Osteoblast (primary cell): ENCODE measurements around the gene HSPA2. TPM values are rescaled to one million over a fixed set of nuclear protein-coding genes. Genes with fewer than 3 reads are reported as not detected.

Experiments
- DNase-seq: peaks from one replicate; pipeline ENCODE4 v3.0.0; 2011; ENCODE audit warnings: low spot score, mixed read lengths; ENCODE audit not compliant: insufficient read length; ENCODE audit errors: missing footprints
- H2AFZ ChIP-seq: 2 replicates; pipeline ENCODE4 v1.6.0; 2011; ENCODE audit warnings: mild to moderate bottlenecking, low read length
- H3K27ac ChIP-seq: 2 replicates; pipeline ENCODE4 v1.5.1; 2011; ENCODE audit warnings: mild to moderate bottlenecking, low read depth, low read length, moderate library complexity
- H3K27me3 ChIP-seq: 2 replicates; pipeline ENCODE4 v1.6.0; 2012; ENCODE audit warnings: mild to moderate bottlenecking, control low read depth, inconsistent platforms, low read length, moderate library complexity; ENCODE audit not compliant: insufficient read depth
- H3K36me3 ChIP-seq: 2 replicates; pipeline ENCODE4 v1.5.1; 2011; ENCODE audit warnings: mild to moderate bottlenecking, low read length, control low read depth, moderate library complexity; ENCODE audit not compliant: insufficient read depth
- H3K4me1 ChIP-seq: 2 replicates; pipeline ENCODE4 v1.5.1; 2011; ENCODE audit warnings: mild to moderate bottlenecking, low read length, control low read depth, moderate library complexity; ENCODE audit not compliant: insufficient read depth
- H3K4me2 ChIP-seq: 2 replicates; pipeline ENCODE4 v1.6.0; 2011; ENCODE audit warnings: mild to moderate bottlenecking, low read length; ENCODE audit not compliant: insufficient read depth
- H3K4me3 ChIP-seq: fragments of 200-600 bp; sonication (generic); 3 replicates; pipeline ENCODE4 v1.5.1; 2012; ENCODE audit warnings: mild to moderate bottlenecking, low read length, inconsistent platforms; ENCODE audit not compliant: insufficient read depth
- H3K79me2 ChIP-seq: 2 replicates; pipeline ENCODE4 v1.6.0; 2012; ENCODE audit warnings: mild to moderate bottlenecking, low read length, control low read depth, inconsistent platforms; ENCODE audit not compliant: insufficient read depth
- H3K9me3 ChIP-seq: 2 replicates; pipeline ENCODE4 v1.5.1; 2011; ENCODE audit warnings: low read depth, low read length, control low read depth
- H4K20me1 ChIP-seq: 2 replicates; pipeline ENCODE4 v1.6.0; 2012; ENCODE audit warnings: mild to moderate bottlenecking, low read length, control low read depth; ENCODE audit not compliant: insufficient read depth
- total RNA-seq: library from RNA; depleted of rRNA; stranded (reverse); fragments of >200 nt; gene quantifications from 2 replicates; pipeline ENCODE4 v1.2.3, GENCODE V29; 2012
- TF ChIP-seq, protein P1 (sequence below): IDR thresholded peaks from 2 replicates; pipeline ENCODE4 v1.5.1; 2011; ENCODE audit warnings: mild to moderate bottlenecking, low read depth, low read length, moderate library complexity; ENCODE audit errors: extremely low read depth

The HSPA2 gene
- total RNA-seq, 1 donor, result 4.0 TPM

GRCh38 chr14:64544607-64545312, 4.2 kb downstream of the HSPA2 start:
- Histone ChIP-seq H2AFZ (no peak overlapping the region), H3K79me2 (no peaks in the 10 kb centered on the region), H3K36me3 (no peaks in the 10 kb centered on the region), H4K20me1 (no peaks in the 10 kb centered on the region), H3K9me3 (peaks cover 10% of the 10 kb centered on the region), H3K27ac (no peak overlapping the region), H3K4me3 (no peak overlapping the region), H3K4me2 (no peak overlapping the region), H3K4me1 (peaks cover 5% of the 10 kb centered on the region), H3K27me3 (peaks cover 24% of the 10 kb centered on the region)
- DNase-seq, result no peak
- TF ChIP-seq, protein P1, sequence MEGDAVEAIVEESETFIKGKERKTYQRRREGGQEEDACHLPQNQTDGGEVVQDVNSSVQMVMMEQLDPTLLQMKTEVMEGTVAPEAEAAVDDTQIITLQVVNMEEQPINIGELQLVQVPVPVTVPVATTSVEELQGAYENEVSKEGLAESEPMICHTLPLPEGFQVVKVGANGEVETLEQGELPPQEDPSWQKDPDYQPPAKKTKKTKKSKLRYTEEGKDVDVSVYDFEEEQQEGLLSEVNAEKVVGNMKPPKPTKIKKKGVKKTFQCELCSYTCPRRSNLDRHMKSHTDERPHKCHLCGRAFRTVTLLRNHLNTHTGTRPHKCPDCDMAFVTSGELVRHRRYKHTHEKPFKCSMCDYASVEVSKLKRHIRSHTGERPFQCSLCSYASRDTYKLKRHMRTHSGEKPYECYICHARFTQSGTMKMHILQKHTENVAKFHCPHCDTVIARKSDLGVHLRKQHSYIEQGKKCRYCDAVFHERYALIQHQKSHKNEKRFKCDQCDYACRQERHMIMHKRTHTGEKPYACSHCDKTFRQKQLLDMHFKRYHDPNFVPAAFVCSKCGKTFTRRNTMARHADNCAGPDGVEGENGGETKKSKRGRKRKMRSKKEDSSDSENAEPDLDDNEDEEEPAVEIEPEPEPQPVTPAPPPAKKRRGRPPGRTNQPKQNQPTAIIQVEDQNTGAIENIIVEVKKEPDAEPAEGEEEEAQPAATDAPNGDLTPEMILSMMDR, result no peak

- Histone ChIP-seq H3K36me3 (no peaks in the 10 kb centered on the region), H4K20me1 (no peaks in the 10 kb centered on the region), H3K4me2 (no peak overlapping the region), H3K27me3 (peaks cover 26% of the 10 kb centered on the region), H3K4me3 (no peak overlapping the region), H2AFZ (no peak overlapping the region), H3K9me3 (no peaks in the 10 kb centered on the region), H3K79me2 (no peaks in the 10 kb centered on the region), H3K27ac (no peak overlapping the region), H3K4me1 (no peaks in the 10 kb centered on the region)
- DNase-seq, result no peak
- TF ChIP-seq, protein P1, result no peak
Measured at GRCh38 chr14:64549016-64549415, 8.5 kb downstream of the HSPA2 start.

GRCh38 chr14:64549791-64550620, 9.5 kb downstream of the HSPA2 start, which contains the start of gene PPP1R36:
TSS of gene PPP1R36 (plus strand) at chr14:64549961. CDS start at chr14:64549998, 37 bp downstream.
- H3K27me3 ChIP-seq, result peaks cover 26% of the 10 kb centered on the region
- H3K4me1 ChIP-seq, result no peaks in the 10 kb centered on the region
- H2AFZ ChIP-seq, result peak within 1 kb of the TSS; percentile 60
- H3K9me3 ChIP-seq, result no peaks in the 10 kb centered on the region
- DNase-seq, result peak; percentile 78
- H4K20me1 ChIP-seq, result no peaks in the 10 kb centered on the region
- H3K79me2 ChIP-seq, result no peaks in the 10 kb centered on the region
- TF ChIP-seq, protein P1, result no peak
- no peaks in the 10 kb centered on the region for H3K36me3 ChIP-seq
- H3K4me3 ChIP-seq, result peak within 1 kb of the TSS; percentile 56
- peak within 1 kb of the TSS; percentile 71 for H3K4me2 ChIP-seq
- H3K27ac ChIP-seq, result no peak within 1 kb of the TSS
